Muscle layer of duodenum (tissue), 2 donors: ENCODE measurements around the gene HM13.
A peak's percentile ranks its signal among the peaks of the same experiment; 100 is the strongest.

ENCODE experiments used
- H3K27ac ChIP-seq: one replicate; pipeline ENCODE4 v1.7.0; 2013; ENCODE audit warnings: mild to moderate bottlenecking, low read length
- H3K27me3 ChIP-seq: one replicate; pipeline ENCODE4 v1.7.0; 2013; ENCODE audit warnings: low read depth, mild to moderate bottlenecking, control low read depth, low read length
- H3K36me3 ChIP-seq, 2 donors: one replicate each; pipeline ENCODE4 v1.7.0; 2013; ENCODE audit warnings: low read length in 2 of 2, control low read depth in 1 of 2, mild to moderate bottlenecking in 1 of 2; ENCODE audit not compliant: insufficient read depth in 2 of 2, control insufficient read depth in 1 of 2
- H3K4me1 ChIP-seq, 2 donors: one replicate each; pipeline ENCODE4 v1.7.0; 2013; ENCODE audit warnings: low read length in 2 of 2, mild to moderate bottlenecking in 2 of 2, control low read depth in 1 of 2, moderate library complexity in 1 of 2; ENCODE audit not compliant: insufficient read depth in 2 of 2, control insufficient read depth in 1 of 2
- H3K4me3 ChIP-seq, 2 donors: one replicate each; pipeline ENCODE4 v1.7.0; 2013; ENCODE audit warnings: low read length in 2 of 2, low read depth in 1 of 2, mild to moderate bottlenecking in 1 of 2
- H3K9me3 ChIP-seq, 2 donors: one replicate each; pipeline ENCODE4 v1.7.0; 2013; ENCODE audit warnings: low read length in 2 of 2, control low read depth in 1 of 2, mild to moderate bottlenecking in 1 of 2; ENCODE audit not compliant: control insufficient read depth in 1 of 2
- donor health status: healthy.

The HM13 gene

DNA sequence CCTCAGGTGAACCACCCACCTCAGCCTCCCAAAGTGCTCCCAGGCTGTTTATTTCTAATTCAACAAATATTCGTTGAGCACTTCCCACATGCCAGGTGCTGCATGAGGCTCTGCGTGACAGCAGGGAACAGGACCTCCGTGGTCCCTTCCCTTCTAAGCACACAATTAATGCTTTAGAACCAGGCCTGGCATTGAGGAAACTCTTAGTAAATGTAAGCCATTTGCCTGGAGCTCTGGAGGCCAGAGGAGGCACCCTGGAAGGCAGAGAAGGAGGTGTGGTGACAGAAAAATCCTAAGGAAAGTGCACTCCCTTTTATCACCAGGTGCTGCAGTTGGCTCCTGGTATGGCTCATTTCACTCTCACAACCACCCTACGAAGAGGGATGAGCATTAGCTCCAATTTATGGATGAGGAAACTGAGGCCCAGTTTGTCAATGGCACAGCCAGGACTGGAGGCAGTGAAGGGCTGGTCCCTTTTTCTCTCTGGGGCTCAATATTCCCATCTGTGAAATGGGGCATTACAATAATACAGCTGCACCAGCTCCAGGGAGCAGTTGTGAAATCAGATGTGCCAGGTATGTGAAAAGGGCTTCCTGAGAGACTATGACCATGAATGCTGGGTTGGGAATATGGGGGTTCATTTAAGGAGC, 82.7 kb downstream of the HM13 start:
- peak overlapping the region; percentile 23 for H3K27ac ChIP-seq
- no peak overlapping the region for H3K4me3 ChIP-seq
- no peaks in the 10 kb centered on the region for H3K36me3 ChIP-seq

DNA sequence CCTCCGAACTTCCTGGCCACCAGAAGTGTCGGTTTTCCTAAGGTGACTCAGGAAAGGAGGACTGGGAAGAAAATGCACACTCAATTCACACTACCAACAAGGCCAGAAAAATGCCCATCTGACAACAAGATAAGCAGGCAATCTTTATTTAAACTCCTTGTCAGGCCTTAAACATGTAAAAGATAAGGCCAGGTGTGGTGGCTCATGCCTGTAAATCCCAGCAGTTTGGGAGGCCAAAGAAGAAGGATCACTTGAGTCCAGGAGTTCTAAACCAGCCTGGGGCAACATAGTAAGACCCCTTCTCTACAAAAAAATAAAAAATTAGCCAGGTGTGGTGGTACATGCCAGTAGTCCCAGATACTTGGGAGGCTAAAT, 83.2 kb downstream of the HM13 start:
- Histone ChIP-seq H3K4me1 (peaks cover 0 to 3% of the 10 kb centered on the region in 2 donors), H3K36me3 (no peaks in the 10 kb centered on the region), H3K27ac (peak overlapping the region; percentile 23), H3K9me3 (no peaks in the 10 kb centered on the region), H3K4me3 (no peak overlapping the region), H3K27me3 (no peaks in the 10 kb centered on the region)

More for the DNA sequence above, 82.7 kb downstream of the HM13 start:
- Histone ChIP-seq H3K9me3 (no peaks in the 10 kb centered on the region), H3K27me3 (no peaks in the 10 kb centered on the region), H3K4me1 (peaks cover 0 to 3% of the 10 kb centered on the region in 2 donors)

GRCh38 chr20:31602431-31602778, 88.2 kb downstream of the HM13 start:
- Histone ChIP-seq H3K27ac (no peak overlapping the region), H3K27me3 (no peaks in the 10 kb centered on the region), H3K4me3 (no peak overlapping the region), H3K36me3 (no peaks in the 10 kb centered on the region), H3K4me1 (peaks cover 0 to 11% of the 10 kb centered on the region in 2 donors), H3K9me3 (no peaks in the 10 kb centered on the region)

- Histone ChIP-seq H3K4me3 (no peak overlapping the region), H3K27ac (no peak overlapping the region), H3K9me3 (no peaks in the 10 kb centered on the region), H3K4me1 (peaks cover 0 to 11% of the 10 kb centered on the region in 2 donors), H3K36me3 (no peaks in the 10 kb centered on the region), H3K27me3 (no peaks in the 10 kb centered on the region)
These were observed 88.7 kb downstream of the HM13 start for GRCh38 chr20:31602779-31603441.

DNA sequence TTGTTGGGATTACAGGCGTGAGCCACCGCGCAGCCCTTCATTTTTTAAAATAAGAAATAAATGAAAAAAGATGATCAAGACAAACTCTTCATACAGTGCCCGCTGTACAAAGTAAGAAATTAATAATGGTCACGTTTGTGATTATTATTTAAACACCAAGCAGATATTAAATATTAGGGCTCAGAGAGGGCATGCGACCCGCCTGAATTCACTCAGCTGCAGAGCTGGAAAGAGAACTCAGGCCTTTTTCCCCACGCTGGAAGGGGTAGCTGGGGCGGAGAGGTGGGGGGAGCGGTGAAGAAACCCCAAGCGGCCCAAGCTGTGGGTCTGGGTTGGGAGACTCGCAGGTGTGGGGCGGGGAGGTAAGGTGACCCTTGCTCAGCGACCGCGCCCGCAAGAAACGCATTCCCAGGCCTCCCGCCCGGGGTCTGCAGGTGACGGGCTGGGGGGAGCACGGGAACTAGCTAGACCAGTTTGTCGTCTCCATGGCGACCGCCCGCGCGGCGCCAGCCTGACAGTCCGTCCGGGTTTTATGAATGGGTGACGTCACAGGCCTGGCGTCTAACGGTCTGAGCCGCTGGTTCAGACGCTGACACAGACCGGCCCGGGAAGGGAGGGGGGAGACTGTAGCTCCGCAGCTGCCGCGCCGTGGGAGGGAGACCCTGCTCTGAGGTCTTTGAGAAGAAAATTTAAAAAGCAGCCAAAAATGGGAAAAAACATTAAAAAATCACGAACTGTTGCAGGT, 89.8 kb downstream of the HM13 start:
- Histone ChIP-seq H3K36me3 (no peaks in the 10 kb centered on the region), H3K27me3 (no peaks in the 10 kb centered on the region), H3K27ac (peak overlapping the region; percentile 88), H3K4me3 (peak overlapping the region; percentile 77 to 83), H3K9me3 (no peaks in the 10 kb centered on the region), H3K4me1 (peaks cover 3 to 17% of the 10 kb centered on the region in 2 donors)

DNA sequence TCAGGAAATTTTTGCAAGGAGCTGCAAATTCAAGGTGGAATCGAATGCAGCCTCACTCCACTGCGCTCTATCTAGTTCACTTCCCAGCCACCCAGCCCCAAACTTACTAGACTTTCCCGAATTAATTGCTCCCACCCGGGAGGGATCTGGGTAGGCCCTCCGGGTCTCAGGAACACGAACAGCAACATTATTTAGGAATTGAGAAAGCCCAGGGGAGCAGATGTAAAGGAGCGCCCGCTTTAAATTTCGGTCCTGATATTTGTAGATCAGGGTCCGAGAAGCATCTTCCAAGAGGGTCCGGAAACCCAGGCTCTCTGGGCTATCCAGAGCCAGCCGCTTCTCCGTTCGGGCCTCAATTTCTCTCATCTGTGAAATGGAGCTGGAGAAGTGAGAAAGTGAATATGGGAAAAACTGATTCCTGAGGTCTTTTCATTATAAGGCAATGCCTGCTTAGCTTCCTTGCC, 90.4 kb downstream of the HM13 start:
- Histone ChIP-seq H3K36me3 (no peaks in the 10 kb centered on the region), H3K9me3 (no peaks in the 10 kb centered on the region), H3K27ac (peak overlapping the region; percentile 88), H3K4me1 (peaks cover 5 to 17% of the 10 kb centered on the region in 2 donors), H3K4me3 (peak overlapping the region; percentile 77 to 83), H3K27me3 (no peaks in the 10 kb centered on the region)

GRCh38 chr20:31605031-31605901, 91.0 kb downstream of the HM13 start, which contains the start of gene ID1:
TSS of gene ID1 (plus strand) at chr20:31605289. CDS start at chr20:31605388, 99 bp downstream.
- Histone ChIP-seq H3K9me3 (no peaks in the 10 kb centered on the region), H3K4me1 (peaks cover 5 to 17% of the 10 kb centered on the region in 2 donors), H3K4me3 (peak within 1 kb of the TSS; percentile 77 to 83), H3K36me3 (no peaks in the 10 kb centered on the region), H3K27me3 (no peaks in the 10 kb centered on the region), H3K27ac (peak within 1 kb of the TSS; percentile 89)

DNA sequence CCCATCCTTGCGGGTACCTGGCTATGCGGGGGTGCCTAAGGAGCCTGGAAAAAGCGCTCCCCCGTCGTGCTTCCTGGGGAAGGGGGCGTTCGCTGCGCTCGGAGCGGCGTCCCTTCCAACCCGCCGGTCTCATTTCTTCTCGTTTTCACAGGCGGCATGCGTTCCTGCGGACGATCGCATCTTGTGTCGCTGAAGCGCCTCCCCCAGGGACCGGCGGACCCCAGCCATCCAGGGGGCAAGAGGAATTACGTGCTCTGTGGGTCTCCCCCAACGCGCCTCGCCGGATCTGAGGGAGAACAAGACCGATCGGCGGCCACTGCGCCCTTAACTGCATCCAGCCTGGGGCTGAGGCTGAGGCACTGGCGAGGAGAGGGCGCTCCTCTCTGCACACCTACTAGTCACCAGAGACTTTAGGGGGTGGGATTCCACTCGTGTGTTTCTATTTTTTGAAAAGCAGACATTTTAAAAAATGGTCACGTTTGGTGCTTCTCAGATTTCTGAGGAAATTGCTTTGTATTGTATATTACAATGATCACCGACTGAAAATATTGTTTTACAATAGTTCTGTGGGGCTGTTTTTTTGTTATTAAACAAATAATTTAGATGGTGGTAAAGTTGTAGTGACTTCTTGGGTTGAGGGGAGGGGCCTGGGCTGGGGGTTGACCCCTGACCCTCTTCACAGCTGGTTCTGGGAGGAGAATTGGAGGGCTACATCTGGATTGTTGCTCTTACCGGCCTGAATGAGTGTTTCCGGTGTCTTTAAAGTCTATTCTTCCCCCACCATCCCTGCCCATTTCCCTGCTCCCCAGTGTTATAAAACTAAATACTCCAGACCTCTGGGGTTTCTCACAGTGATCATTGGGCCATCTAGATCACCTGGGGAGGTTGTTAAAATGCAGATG, 91.9 kb downstream of the HM13 start:
- H3K4me1 ChIP-seq: peaks cover 5 to 17% of the 10 kb centered on the region in 2 donors
- H3K36me3 ChIP-seq: no peaks in the 10 kb centered on the region
- no peaks in the 10 kb centered on the region for H3K9me3 ChIP-seq
- peak overlapping the region; percentile 89 for H3K27ac ChIP-seq
- H3K27me3 ChIP-seq: no peaks in the 10 kb centered on the region
- H3K4me3 ChIP-seq: peak overlapping the region; percentile 77 to 83

GRCh38 chr20:31606804-31607639, 92.8 kb downstream of the HM13 start:
- Histone ChIP-seq H3K27ac (peak overlapping the region; percentile 89), H3K9me3 (no peaks in the 10 kb centered on the region), H3K4me1 (peaks cover 5 to 17% of the 10 kb centered on the region in 2 donors), H3K36me3 (no peaks in the 10 kb centered on the region), H3K27me3 (no peaks in the 10 kb centered on the region), H3K4me3 (peak overlapping the region; percentile 77 to 83)
